ENCODE data around the gene YDJC. TPM values are rescaled to one million over a fixed set of nuclear protein-coding genes. Genes with fewer than 3 reads are reported as not detected.

The YDJC gene
- total RNA-seq, 3 donors from 2014 or later, result 74.5 to 91.5 (median 91.4) TPM

Other genes with a start within 250 kb of the YDJC start
- under 1 TPM in 2 of 3 donors, not detected in 1; 0.20 to 0.61 TPM for gene RIMBP3B, start 246.3 kb downstream of the YDJC start, total RNA-seq
- gene HIC2, start 212.7 kb downstream of the YDJC start, total RNA-seq, result 1 to 10 TPM; 8.1 to 8.8 (median 8.2) TPM
- under 1 TPM; 0.23 to 0.87 (median 0.53) TPM for gene TMEM191C, start 162.6 kb downstream of the YDJC start, total RNA-seq
- gene RIMBP3C, start 78.6 kb downstream of the YDJC start, total RNA-seq, result under 1 TPM in 2 of 3 donors, not detected in 1; 0.20 to 0.57 TPM
- 10 to 100 TPM; 73.5 to 79.2 (median 78.0) TPM for gene UBE2L3, start 62.3 kb downstream of the YDJC start, total RNA-seq
- 1 to 10 TPM in 1 of 3 donors, under 1 TPM in 2; 0.73 to 1.3 (median 0.86) TPM for gene CCDC116, start 2.7 kb upstream of the YDJC start, total RNA-seq
- gene SDF2L1, start 12.3 kb upstream of the YDJC start, total RNA-seq, result 100 to 1,000 TPM; 151 to 173 (median 163) TPM
- gene PPIL2, start 36.0 kb upstream of the YDJC start, total RNA-seq, result 10 to 100 TPM; 40.0 to 44.7 (median 40.0) TPM
- gene YPEL1, start 105.8 kb upstream of the YDJC start, total RNA-seq, result under 1 TPM; 0.13 to 0.19 (median 0.18) TPM
- gene MAPK1, start 237.6 kb upstream of the YDJC start, total RNA-seq, result 100 to 1,000 TPM; 136 to 165 (median 138) TPM

Data from activated T-cell treated with anti-CD3 and anti-CD28 coated beads, Interleukin-2, amount 50 U/mL, for 4 hours (primary cell).